ENCODE results near the gene RNF26. TPM values are rescaled to one million over a fixed set of nuclear protein-coding genes. Genes with fewer than 3 reads are reported as not detected.

The RNF26 gene
- total and polyA plus RNA-seq, 2 donors, result 4.7 to 33.3 TPM

DNA sequence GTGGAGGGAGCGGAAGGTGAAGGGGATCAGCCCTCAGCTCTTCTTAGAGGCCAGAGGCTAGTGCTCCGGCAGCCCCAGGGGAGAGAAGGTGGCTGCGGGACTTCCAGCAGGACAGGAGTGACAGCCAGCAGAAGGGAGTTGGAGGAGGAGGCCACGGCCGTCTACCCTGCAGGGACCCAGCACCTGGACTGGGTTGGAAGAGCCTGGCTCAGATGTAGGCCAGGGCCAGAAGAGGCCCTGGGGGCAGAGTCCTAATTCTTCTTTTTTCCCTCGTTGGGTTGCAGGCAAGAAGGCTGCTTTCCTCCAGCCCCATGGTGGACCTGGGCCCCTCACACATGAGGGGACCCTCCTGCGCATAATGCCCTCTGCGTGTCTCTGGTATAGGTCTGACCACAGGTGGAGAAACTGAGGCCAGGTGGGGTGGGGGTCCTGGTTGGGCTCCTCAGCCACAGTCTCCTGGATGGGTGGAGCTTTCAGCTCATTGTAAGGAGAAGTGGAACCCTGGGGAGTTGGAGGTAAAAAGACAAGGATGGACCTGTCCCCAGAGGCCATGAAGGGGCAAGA is 15.1 kb upstream of the RNF26 start:
- 70% methylated on average over 8 of the region's 8 CpGs for WGBS
- Histone ChIP-seq H3K4me1 (ENCODE audit: insufficient read depth) (no peaks in the 10 kb centered on the region), H3K4me3 (ENCODE audit: low read depth, low read length) (no peak overlapping the region)

DNA sequence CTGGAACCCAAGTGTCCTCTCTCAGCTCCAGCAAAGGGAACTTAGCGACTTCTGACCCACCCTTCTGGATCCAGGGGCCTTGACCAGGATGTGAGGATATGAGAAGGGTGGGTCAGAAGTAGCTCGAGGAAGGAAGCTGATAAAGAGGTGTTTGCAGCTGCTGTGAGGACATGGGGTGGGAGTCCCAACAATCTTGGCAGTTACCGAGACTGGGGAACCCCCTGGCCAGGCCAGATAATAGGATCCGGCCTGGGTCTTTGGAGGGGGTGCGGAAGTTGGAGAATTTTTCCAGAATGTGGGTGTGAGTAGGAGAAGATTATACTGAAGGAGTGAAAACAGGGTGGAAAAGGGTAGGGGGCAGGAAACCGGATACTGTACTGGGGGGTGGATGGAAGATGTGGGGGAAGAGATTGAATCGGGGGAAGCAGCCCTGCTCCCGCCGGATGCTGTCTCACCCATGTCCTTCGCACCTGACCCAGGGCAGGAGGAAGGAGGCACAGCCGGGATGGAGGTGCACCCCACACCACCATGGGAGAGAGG is 14.6 kb upstream of the RNF26 start:
- H3K4me1 ChIP-seq (ENCODE audit: insufficient read depth), result no peaks in the 10 kb centered on the region
- no peak for DNase-seq (ENCODE audit: extremely low spot score)
- H3K4me3 ChIP-seq (ENCODE audit: low read depth, low read length), result no peak overlapping the region
- no peaks in the 10 kb centered on the region for H3K36me3 ChIP-seq (ENCODE audit: insufficient read depth)
- H3K27ac ChIP-seq (ENCODE audit: low read depth), result peak overlapping the region; percentile 83
- 48% methylated on average over 11 of the region's 11 CpGs for WGBS

More for the DNA sequence above, 15.1 kb upstream of the RNF26 start:
- no peaks in the 10 kb centered on the region for H3K36me3 ChIP-seq (ENCODE audit: insufficient read depth)
- DNase-seq (ENCODE audit: extremely low spot score), result no peak
- peak overlapping the region; percentile 41 for H3K27ac ChIP-seq (ENCODE audit: low read depth)

DNA sequence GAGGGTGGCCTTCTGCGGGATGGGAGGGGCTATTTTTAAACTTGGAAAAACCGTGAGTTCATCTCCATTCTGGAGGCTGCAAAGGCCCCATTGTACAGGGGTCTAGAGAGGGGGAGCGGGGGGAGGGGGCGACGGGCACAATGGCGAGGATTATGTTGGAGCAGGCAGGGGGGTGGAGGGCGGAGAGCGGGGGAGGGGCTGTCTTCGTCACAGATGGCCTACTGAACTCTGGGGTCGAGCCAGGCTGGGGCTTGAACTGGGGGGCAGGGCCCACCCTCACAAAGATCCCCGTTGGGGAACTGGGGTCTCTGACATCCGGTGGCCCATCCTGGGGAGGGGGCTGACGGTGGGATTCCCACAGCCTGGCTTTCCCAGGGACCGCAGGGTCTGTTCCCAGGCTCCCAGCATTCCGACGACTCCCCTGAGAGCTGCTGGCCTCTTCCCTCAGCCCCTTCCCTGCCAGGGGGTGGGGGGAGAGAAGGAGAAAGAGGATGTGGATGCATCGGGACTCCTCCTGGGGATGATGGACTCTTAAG is 14.0 kb upstream of the RNF26 start:
- Histone ChIP-seq H3K27ac (ENCODE audit: low read depth) (peak overlapping the region; percentile 83), H3K36me3 (ENCODE audit: insufficient read depth) (no peaks in the 10 kb centered on the region), H3K4me1 (ENCODE audit: insufficient read depth) (no peaks in the 10 kb centered on the region), H3K4me3 (ENCODE audit: low read depth, low read length) (peak overlapping the region; percentile 44)
- no peak for DNase-seq (ENCODE audit: extremely low spot score)
- 17% methylated on average over 17 of the region's 17 CpGs for WGBS

DNA sequence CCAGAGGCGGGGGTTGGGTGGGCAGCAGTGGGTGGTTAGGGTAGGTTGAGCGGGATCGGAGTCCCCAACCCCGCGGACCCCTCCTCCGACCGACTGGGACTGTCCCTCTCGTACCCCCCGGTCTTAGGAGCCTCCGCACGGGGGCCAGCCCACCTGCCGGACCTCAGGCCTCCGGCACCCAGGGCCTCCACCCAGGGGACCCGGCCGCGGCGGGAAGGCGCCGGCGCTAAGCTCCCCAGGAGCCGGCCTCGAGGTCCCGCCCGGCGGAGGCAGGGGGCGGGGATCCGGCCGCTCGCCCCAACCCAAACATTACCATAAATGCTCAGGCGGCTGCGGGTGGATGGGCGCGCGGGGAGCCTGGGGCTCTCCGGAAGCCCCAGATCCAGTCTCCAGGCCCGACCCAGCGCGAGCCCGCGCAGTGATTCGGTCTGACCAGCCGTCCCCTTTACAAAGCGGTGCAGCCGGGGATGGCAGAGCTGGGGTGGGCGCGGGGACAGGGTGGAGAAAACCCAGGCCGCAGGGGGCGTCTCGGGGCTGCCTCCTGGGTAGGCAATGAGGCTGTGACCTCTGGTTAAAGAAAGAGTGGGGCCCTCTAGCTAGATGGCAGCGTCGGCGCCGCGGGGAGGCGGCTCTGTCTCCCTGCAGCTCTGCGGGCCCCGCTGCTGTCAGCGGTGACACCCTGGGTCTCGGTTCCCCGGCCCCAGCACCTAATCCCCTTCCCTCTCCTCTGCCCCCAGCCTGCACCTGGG is 13.4 kb upstream of the RNF26 start:
- Histone ChIP-seq H3K4me3 (ENCODE audit: low read depth, low read length) (peak overlapping the region; percentile 44), H3K36me3 (ENCODE audit: insufficient read depth) (no peaks in the 10 kb centered on the region), H3K27ac (ENCODE audit: low read depth) (peak overlapping the region; percentile 87), H3K4me1 (ENCODE audit: insufficient read depth) (no peaks in the 10 kb centered on the region)
- no peak for DNase-seq (ENCODE audit: extremely low spot score)
- WGBS, result 1% methylated on average over 60 of the region's 60 CpGs

DNA sequence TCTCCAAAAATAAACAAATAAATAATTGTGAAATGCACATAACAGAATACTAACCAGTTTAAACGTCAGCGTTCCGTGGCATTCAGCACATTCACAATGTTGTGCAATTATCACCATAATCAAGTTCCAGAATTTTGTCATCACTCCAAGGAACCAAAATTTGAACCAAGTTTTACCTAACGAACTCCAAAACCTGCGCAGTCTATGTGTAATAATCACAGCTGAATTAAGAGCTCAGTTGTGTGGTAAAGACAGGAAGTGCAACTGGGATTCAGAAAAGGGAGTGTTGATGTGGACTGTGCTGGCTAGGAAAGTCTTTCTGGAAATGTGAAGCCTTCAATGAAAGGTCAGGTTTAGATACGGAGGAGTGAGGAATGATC is 12.0 kb upstream of the RNF26 start:
- H3K36me3 ChIP-seq (ENCODE audit: insufficient read depth), result no peaks in the 10 kb centered on the region
- H3K4me3 ChIP-seq (ENCODE audit: low read depth, low read length), result no peak overlapping the region
- no peak for DNase-seq (ENCODE audit: extremely low spot score)
- H3K4me1 ChIP-seq (ENCODE audit: insufficient read depth), result no peaks in the 10 kb centered on the region
- WGBS, result 47% methylated on average over 6 of the region's 6 CpGs
- H3K27ac ChIP-seq (ENCODE audit: low read depth), result peak overlapping the region; percentile 38

DNA sequence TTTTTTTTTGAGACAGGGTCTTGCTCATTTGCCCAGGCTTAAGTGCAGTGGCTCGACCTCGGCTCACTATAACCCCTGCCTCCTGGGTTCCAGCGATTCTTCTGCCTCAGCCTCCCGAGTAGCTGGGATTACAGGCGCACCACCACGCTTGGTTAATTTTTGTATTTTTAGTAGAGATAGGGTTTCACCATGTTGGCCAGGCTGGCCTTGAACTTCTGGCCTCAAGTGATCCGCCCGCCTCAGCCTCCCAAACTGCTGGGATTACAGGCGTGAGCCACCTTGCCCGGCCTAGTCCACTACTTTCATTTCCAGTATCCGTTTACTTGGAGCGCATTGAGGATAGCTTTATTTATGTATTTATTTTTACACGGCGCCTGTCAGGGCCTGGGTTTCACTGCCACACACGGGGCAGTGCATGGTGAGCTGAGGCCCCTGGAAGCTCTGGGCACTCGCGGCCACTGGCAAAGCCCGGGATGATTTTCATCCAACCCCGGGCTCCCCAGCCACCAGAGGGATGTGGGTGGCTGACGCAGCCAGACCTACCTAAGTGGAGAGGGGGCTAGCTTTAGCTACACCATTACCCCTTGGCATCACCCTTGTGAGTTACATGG is 11.3 kb upstream of the RNF26 start:
- Histone ChIP-seq H3K27ac (ENCODE audit: low read depth) (peak overlapping the region; percentile 38), H3K36me3 (ENCODE audit: insufficient read depth) (no peaks in the 10 kb centered on the region), H3K4me1 (ENCODE audit: insufficient read depth) (no peaks in the 10 kb centered on the region), H3K4me3 (ENCODE audit: low read depth, low read length) (no peak overlapping the region)
- WGBS, result 90% methylated on average over 20 of the region's 20 CpGs
- no peak for DNase-seq (ENCODE audit: extremely low spot score)

DNA sequence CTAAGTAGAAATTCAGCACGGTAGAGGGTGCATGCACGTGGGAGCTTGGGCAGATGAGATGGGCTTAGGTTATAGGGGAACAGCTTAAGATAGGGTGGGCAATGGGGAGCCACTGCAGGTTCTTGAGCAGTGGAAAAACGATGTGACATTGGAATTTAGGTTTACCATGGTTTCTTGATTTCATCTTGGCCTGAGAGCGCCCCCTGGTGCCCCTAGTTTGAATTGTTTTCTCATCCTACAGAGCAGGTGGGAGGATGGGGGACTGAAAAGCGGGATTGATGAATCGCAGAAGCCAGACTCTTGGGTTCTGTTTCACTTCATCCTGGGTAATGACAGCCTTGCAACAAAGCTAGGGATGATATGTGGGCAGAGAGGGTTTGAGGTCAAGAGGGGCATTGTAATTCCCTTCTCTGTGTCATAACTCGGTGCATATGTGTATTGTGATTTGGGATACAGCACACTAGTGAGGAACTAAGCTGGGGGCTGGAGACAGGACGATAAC is 10.7 kb upstream of the RNF26 start:
- H3K4me3 ChIP-seq (ENCODE audit: low read depth, low read length), result no peak overlapping the region
- H3K36me3 ChIP-seq (ENCODE audit: insufficient read depth), result no peaks in the 10 kb centered on the region
- DNase-seq (ENCODE audit: extremely low spot score), result no peak
- no peak overlapping the region for H3K27ac ChIP-seq (ENCODE audit: low read depth)
- H3K4me1 ChIP-seq (ENCODE audit: insufficient read depth), result no peaks in the 10 kb centered on the region
- 17% methylated on average over 8 of the region's 8 CpGs for WGBS

DNA sequence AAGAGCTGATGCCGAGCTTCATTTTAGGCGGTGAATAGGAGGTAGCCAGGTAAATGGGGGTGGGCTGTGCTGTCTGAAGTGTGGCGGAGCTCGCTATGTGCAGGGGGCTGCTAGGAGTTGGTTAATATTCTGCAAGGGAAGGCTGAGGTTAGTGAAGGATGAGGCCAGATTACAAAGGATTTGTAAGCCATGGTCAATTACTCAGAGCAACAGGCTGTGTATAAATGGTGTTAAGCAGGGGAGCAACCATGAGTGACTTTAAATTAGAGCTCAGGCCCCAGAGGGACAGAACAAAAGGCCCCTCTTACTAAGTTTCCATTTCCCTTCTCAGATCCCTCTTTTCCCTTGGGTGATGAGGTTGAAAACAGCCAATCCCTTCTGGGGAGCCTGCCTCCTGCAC is 10.1 kb upstream of the RNF26 start:
- Histone ChIP-seq H3K36me3 (ENCODE audit: insufficient read depth) (no peaks in the 10 kb centered on the region), H3K4me3 (ENCODE audit: low read depth, low read length) (no peak overlapping the region), H3K4me1 (ENCODE audit: insufficient read depth) (no peaks in the 10 kb centered on the region), H3K27ac (ENCODE audit: low read depth) (no peak overlapping the region)
- WGBS, result 46% methylated on average over 4 of the region's 4 CpGs
- no peak for DNase-seq (ENCODE audit: extremely low spot score)

DNA sequence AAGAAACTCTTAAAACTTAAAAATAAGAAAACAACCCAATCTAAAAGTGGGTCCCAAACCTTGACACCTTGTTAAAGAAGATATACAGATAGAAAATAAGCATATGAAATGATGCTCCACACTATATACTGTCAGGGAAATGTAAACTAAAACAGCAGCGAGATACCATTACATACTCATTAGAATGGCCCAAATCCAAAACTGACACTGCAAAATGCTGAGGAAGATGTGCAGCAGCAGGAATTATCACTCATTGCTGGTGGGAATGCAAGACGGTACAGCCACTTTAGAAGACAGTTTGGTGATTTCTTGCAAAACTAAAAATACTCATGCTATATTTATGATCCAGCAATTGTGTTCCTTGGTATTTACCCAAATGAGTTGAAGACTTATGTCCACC is 5.0 kb upstream of the RNF26 start:
- 52% methylated on average over 2 of the region's 2 CpGs for WGBS

DNA sequence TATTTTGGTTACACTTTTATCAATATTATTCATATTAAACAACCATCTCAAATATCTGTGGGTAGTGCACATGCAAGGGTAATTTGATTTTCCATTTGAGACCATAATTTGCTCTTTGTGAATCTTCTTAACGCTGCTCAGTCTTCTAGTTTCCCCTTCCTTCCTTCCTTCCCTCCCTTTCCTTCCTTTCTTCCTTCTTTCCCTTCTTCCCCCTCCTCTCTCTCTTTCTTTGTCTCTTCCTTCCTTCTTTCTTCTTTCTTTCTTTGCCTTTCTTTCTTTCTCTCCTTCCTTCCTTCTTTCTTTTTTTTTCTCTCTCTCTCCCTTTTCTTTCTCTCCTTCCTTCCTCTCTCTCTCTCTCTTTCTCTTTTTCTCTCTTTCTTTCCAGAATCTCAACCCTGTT is 4.1 kb upstream of the RNF26 start:
- H3K36me3 ChIP-seq (ENCODE audit: insufficient read depth), result no peaks in the 10 kb centered on the region
- WGBS, result 68% methylated on average over 1 of the region's 1 CpG
- H3K4me1 ChIP-seq (ENCODE audit: insufficient read depth), result peaks cover 3% of the 10 kb centered on the region
- no peak overlapping the region for H3K4me3 ChIP-seq (ENCODE audit: low read depth, low read length)
- no peak overlapping the region for H3K27ac ChIP-seq (ENCODE audit: low read depth)
- DNase-seq (ENCODE audit: extremely low spot score), result no peak

More for the DNA sequence above, 5.0 kb upstream of the RNF26 start:
- no peak overlapping the region for H3K27ac ChIP-seq (ENCODE audit: low read depth)
- H3K4me1 ChIP-seq (ENCODE audit: insufficient read depth), result no peaks in the 10 kb centered on the region
- H3K36me3 ChIP-seq (ENCODE audit: insufficient read depth), result no peaks in the 10 kb centered on the region
- H3K4me3 ChIP-seq (ENCODE audit: low read depth, low read length), result no peak overlapping the region
- DNase-seq (ENCODE audit: extremely low spot score), result no peak

DNA sequence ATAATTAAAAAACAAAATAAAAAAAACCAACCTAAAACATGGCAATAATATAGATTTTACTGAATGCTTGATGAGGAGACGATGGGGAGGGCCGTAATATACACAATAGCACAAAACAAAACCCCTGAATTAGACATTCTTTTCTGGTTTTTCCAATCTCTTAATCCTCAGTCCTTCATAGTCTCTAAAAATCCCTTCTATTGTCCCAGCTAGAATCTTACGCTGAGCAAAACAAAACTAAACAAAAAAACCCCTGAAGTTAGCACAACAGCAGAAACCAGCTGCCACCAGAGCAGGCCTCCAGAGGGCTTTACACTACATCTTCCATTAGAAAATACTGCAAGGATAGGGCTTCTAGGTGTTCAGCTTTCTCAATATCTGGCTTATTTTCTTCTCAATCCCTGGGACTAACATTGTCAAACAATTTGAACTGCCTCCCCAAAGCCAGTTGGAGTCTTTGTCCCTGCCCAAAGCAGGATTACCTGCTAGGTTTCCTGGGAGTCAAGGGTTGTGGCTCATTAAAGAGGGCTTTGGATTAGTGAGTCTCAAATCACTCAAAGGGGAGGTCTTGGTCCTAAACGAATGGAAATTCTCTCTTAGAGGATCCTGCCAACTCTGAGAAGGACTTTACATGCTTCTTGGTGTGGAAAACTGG is 2.1 kb upstream of the RNF26 start:
- 79% methylated on average over 4 of the region's 4 CpGs for WGBS
- DNase-seq (ENCODE audit: extremely low spot score), result no peak
- H3K36me3 ChIP-seq (ENCODE audit: insufficient read depth), result no peaks in the 10 kb centered on the region
- no peak overlapping the region for H3K4me3 ChIP-seq (ENCODE audit: low read depth, low read length)
- peaks cover 4% of the 10 kb centered on the region for H3K4me1 ChIP-seq (ENCODE audit: insufficient read depth)
- H3K27ac ChIP-seq (ENCODE audit: low read depth), result no peak overlapping the region

DNA sequence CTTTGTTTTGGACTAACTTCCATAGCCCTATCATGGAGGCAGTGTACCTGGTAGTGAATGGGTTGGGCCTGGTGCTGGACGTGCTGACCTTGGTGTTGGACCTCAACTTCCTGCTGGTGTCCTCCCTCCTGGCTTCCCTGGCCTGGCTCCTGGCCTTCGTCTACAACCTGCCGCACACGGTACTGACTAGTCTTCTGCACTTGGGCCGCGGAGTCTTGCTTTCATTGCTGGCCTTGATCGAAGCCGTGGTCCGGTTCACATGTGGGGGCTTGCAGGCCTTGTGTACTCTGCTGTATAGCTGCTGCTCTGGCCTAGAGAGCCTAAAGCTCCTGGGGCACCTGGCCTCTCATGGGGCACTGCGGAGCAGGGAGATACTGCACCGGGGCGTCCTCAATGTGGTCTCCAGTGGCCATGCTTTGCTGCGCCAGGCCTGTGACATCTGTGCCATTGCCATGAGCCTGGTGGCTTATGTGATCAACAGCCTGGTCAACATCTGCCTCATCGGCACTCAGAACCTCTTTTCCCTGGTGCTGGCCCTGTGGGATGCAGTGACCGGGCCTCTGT is 846 bp downstream of the RNF26 start:
- Histone ChIP-seq H3K4me1 (ENCODE audit: insufficient read depth) (peaks cover 4% of the 10 kb centered on the region), H3K36me3 (ENCODE audit: insufficient read depth) (no peaks in the 10 kb centered on the region), H3K27ac (ENCODE audit: low read depth) (no peak overlapping the region), H3K4me3 (ENCODE audit: low read depth, low read length) (peak overlapping the region; percentile 89)
- whole genome bisulfite sequencing, result 63% methylated on average over 15 of the region's 15 CpGs
- DNase-seq (ENCODE audit: extremely low spot score), result no peak
